ENCODE data around the gene CEMP1.

Gene CEMP1

GRCh38 chr16:2518823-2519710 is 12.1 kb downstream of the CEMP1 start:
- DNase-seq (ENCODE audit: low read depth): no peak

- no peak for DNase-seq (ENCODE audit: low read depth)
Measured at GRCh38 chr16:2517954-2518605, 13.1 kb downstream of the CEMP1 start.

GRCh38 chr16:2516391-2517240 is 14.6 kb downstream of the CEMP1 start:
- no peak for DNase-seq (ENCODE audit: low read depth)

GRCh38 chr16:2515180-2515851 is 15.9 kb downstream of the CEMP1 start:
- no peak for DNase-seq (ENCODE audit: low read depth)

- no peak for DNase-seq (ENCODE audit: low read depth)
Measured at GRCh38 chr16:2514333-2515179, 16.7 kb downstream of the CEMP1 start.

- peak; percentile 81 for DNase-seq (ENCODE audit: low read depth)
Measured at GRCh38 chr16:2513405-2514332, 17.5 kb downstream of the CEMP1 start, which contains the start of gene ATP6V0C. ATP6V0C (plus strand) TSS chr16:2513952; CDS start chr16:2514104, 152 bp downstream.

GRCh38 chr16:2512735-2513404 is 18.3 kb downstream of the CEMP1 start:
- no peak for DNase-seq (ENCODE audit: low read depth)

- no peak for DNase-seq (ENCODE audit: low read depth)
Measured at GRCh38 chr16:2511996-2512734, 19.0 kb downstream of the CEMP1 start.

GRCh38 chr16:2511128-2511800 is 19.9 kb downstream of the CEMP1 start:
- DNase-seq (ENCODE audit: low read depth): no peak

- no peak for DNase-seq (ENCODE audit: low read depth)
Measured at GRCh38 chr16:2508722-2509400, 22.3 kb downstream of the CEMP1 start.

- DNase-seq (ENCODE audit: low read depth): no peak
Measured at GRCh38 chr16:2507665-2508064, 23.5 kb downstream of the CEMP1 start.

GRCh38 chr16:2507052-2507659 is 24.1 kb downstream of the CEMP1 start:
- no peak for DNase-seq (ENCODE audit: low read depth)

GRCh38 chr16:2505695-2506094 is 25.5 kb downstream of the CEMP1 start:
- DNase-seq (ENCODE audit: low read depth): no peak

- DNase-seq (ENCODE audit: low read depth): no peak
Measured at GRCh38 chr16:2501946-2502895, 29.0 kb downstream of the CEMP1 start.

GRCh38 chr16:2500918-2501750 is 30.1 kb downstream of the CEMP1 start:
- DNase-seq (ENCODE audit: low read depth): peak; percentile 69
